ENCODE data around the gene NUP62. TPM values are rescaled to one million over a fixed set of nuclear protein-coding genes. Genes with fewer than 3 reads are reported as not detected.
"Not testable (repeated sequence)": the region's sequence is repeated elsewhere in the genome, so short reads cannot be mapped to it uniquely, and the experiment has no call there.

NUP62 gene
- total and polyA plus RNA-seq, 7 experiments from 2014 or later, result 26.9 to 130 (median 52.4) TPM

- ATAC-seq (no peak), DNase-seq (no peak)
- Histone ChIP-seq H3K36me3 (ENCODE audit: control insufficient read depth in 2 of 3, insufficient read depth in 3 of 3, low read length in 3 of 3) (peaks cover 3 to 43% (median 7%) of the 10 kb centered on the region in 3 experiments), H3K9me3 (ENCODE audit: control insufficient read depth in 2 of 3, low read length in 3 of 3) (no peaks in the 10 kb centered on the region), H3K27me3 (ENCODE audit: control insufficient read depth in 2 of 2, insufficient read depth in 2 of 2, low read length in 2 of 2) (no peaks in the 10 kb centered on the region), H3K4me3 (ENCODE audit: low read length) (no peak overlapping the region), H3K4me1 (ENCODE audit: control insufficient read depth in 2 of 2, insufficient read depth in 2 of 2, low read length in 2 of 2) (no peaks in the 10 kb centered on the region), H3K27ac (ENCODE audit: low read depth, low read length) (no peak overlapping the region)
- H3K27ac Mint-ChIP-seq, result peak overlapping the region in 1 of 9 donors; percentile 28
- ChIA-PET CTCF (no interaction called here), POLR2A (no interaction called here)
- peaks cover 0 to 2% (median 0%) of the 10 kb centered on the region in 11 donors for H3K9me3 Mint-ChIP-seq
- no peak overlapping the region for H3K4me3 Mint-ChIP-seq
- peaks cover 2 to 31% (median 7%) of the 10 kb centered on the region in 5 donors for H3K36me3 Mint-ChIP-seq
- intact Hi-C loops (cut with micrococcal nuclease), result no loop called here
- H3K4me1 Mint-ChIP-seq, result peaks cover 0 to 9% (median 5%) of the 10 kb centered on the region in 7 donors
- peaks cover 0 to 2% (median 0%) of the 10 kb centered on the region in 5 donors for H3K27me3 Mint-ChIP-seq
These were observed 44.7 kb upstream of the NUP62 start for GRCh38 chr19:49973987-49974386.

GRCh38 chr19:49972841-49973240 lies 43.5 kb upstream of the NUP62 start:
- Histone ChIP-seq H3K36me3 (ENCODE audit: control insufficient read depth in 2 of 3, insufficient read depth in 3 of 3, low read length in 3 of 3) (peaks cover 3 to 32% (median 7%) of the 10 kb centered on the region in 3 experiments), H3K4me1 (ENCODE audit: control insufficient read depth in 2 of 2, insufficient read depth in 2 of 2, low read length in 2 of 2) (no peaks in the 10 kb centered on the region), H3K4me3 (ENCODE audit: low read length) (no peak overlapping the region), H3K27me3 (ENCODE audit: control insufficient read depth in 2 of 2, insufficient read depth in 2 of 2, low read length in 2 of 2) (no peaks in the 10 kb centered on the region), H3K27ac (ENCODE audit: low read depth, low read length) (no peak overlapping the region), H3K9me3 (ENCODE audit: control insufficient read depth in 2 of 3, low read length in 3 of 3) (no peaks in the 10 kb centered on the region)
- H3K27me3 Mint-ChIP-seq, result peaks cover 0 to 9% (median 0%) of the 10 kb centered on the region in 5 donors
- DNase-seq (no peak), ATAC-seq (no peak)
- ChIA-PET CTCF (no interaction called here), POLR2A (no interaction called here)
- peaks cover 2 to 29% (median 7%) of the 10 kb centered on the region in 5 donors for H3K36me3 Mint-ChIP-seq
- H3K9me3 Mint-ChIP-seq, result peaks cover 0 to 2% (median 0%) of the 10 kb centered on the region in 11 donors
- H3K4me3 Mint-ChIP-seq, result no peak overlapping the region
- peak overlapping the region in 1 of 9 donors; percentile 42 for H3K27ac Mint-ChIP-seq
- intact Hi-C loops (cut with micrococcal nuclease), result no loop called here
- peaks cover 0 to 9% (median 5%) of the 10 kb centered on the region in 7 donors for H3K4me1 Mint-ChIP-seq

- Mint-ChIP-seq H3K9me3 (peaks cover 0 to 2% (median 0%) of the 10 kb centered on the region in 11 donors), H3K27me3 (peaks cover 0 to 9% (median 0%) of the 10 kb centered on the region in 5 donors)
- no peak for ATAC-seq
These were observed 42.7 kb upstream of the NUP62 start for GRCh38 chr19:49971991-49972411.

GRCh38 chr19:49969355-49969754 lies 40.1 kb upstream of the NUP62 start:
- H3K36me3 ChIP-seq (ENCODE audit: control insufficient read depth in 2 of 3, insufficient read depth in 3 of 3, low read length in 3 of 3); H3K4me3 Mint-ChIP-seq; H3K4me3 ChIP-seq (ENCODE audit: low read length); CTCF ChIA-PET; H3K36me3 Mint-ChIP-seq; intact Hi-C loops (cut with micrococcal nuclease); H3K27me3 ChIP-seq (ENCODE audit: control insufficient read depth in 2 of 2, insufficient read depth in 2 of 2, low read length in 2 of 2); DNase-seq; H3K9me3 Mint-ChIP-seq; H3K9me3 ChIP-seq (ENCODE audit: control insufficient read depth in 2 of 3, low read length in 3 of 3); H3K4me1 ChIP-seq (ENCODE audit: control insufficient read depth in 2 of 2, insufficient read depth in 2 of 2, low read length in 2 of 2); H3K27ac Mint-ChIP-seq; H3K27ac ChIP-seq (ENCODE audit: low read depth, low read length): not testable (repeated sequence)
- POLR2A ChIA-PET, result interaction anchor here (0.8 kb wide), 1 partner anchor 26 kb away, joined by 5 read pairs; no protein-coding TSS in a partner anchor
- ATAC-seq, result peak; percentile 66
- peaks cover 0 to 11% (median 5%) of the 10 kb centered on the region in 7 donors for H3K4me1 Mint-ChIP-seq
- peaks cover 0 to 18% (median 10%) of the 10 kb centered on the region in 5 donors for H3K27me3 Mint-ChIP-seq

More at GRCh38 chr19:49971991-49972411, 42.7 kb upstream of the NUP62 start:
- intact Hi-C loops (cut with micrococcal nuclease), result no loop called here
- no peak overlapping the region for H3K4me3 ChIP-seq (ENCODE audit: low read length)
- DNase-seq, result no peak
- peaks cover 3 to 23% (median 7%) of the 10 kb centered on the region in 3 experiments for H3K36me3 ChIP-seq (ENCODE audit: control insufficient read depth in 2 of 3, insufficient read depth in 3 of 3, low read length in 3 of 3)
- H3K9me3 ChIP-seq (ENCODE audit: control insufficient read depth in 2 of 3, low read length in 3 of 3), result no peaks in the 10 kb centered on the region
- H3K4me1 ChIP-seq (ENCODE audit: control insufficient read depth in 2 of 2, insufficient read depth in 2 of 2, low read length in 2 of 2), result no peaks in the 10 kb centered on the region
- Mint-ChIP-seq H3K36me3 (peaks cover 2 to 21% (median 5%) of the 10 kb centered on the region in 5 donors), H3K27ac (no peak overlapping the region), H3K4me1 (peaks cover 0 to 9% (median 5%) of the 10 kb centered on the region in 7 donors), H3K4me3 (no peak overlapping the region)
- ChIA-PET POLR2A (no interaction called here), CTCF (no interaction called here)
- no peak overlapping the region for H3K27ac ChIP-seq (ENCODE audit: low read depth, low read length)
- no peaks in the 10 kb centered on the region for H3K27me3 ChIP-seq (ENCODE audit: control insufficient read depth in 2 of 2, insufficient read depth in 2 of 2, low read length in 2 of 2)

DNA sequence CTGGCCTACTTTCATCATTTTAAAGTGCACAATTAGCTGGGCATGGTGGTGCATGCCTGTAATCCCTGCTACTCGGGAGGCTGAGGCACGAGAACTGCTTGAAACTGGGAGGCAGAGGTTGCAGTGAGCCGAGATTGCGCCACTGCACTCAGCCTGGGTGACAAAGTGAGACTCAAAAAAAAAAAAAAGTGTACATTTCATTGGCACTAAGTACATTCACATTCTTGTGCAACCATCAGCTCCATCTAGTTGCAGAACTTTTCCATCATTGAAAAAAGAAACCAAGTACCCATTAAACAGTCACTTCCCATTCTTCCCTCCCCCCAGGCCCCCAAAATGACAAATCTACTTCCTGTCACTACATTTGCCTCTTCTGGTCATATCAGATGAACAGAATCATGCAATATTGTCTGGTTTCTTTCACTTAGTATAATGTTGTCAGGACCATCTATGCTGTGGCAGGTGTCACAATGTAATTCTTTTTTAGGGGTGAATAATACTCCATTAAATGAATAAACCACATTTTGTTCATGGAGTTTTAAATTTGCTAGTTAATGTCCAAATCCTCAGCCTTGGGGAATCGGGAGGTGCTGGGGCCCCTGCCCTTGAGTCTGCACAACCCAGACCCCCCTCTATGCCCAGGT lies 39.1 kb upstream of the NUP62 start:
- intact Hi-C loops (cut with micrococcal nuclease), result no loop called here

GRCh38 chr19:49960980-49961379 lies 31.7 kb upstream of the NUP62 start, which contains the start of gene SIGLEC11:
TSS of gene SIGLEC11 (minus strand) at chr19:49961172. CDS start at chr19:49961081, 91 bp downstream.
- H3K4me3 Mint-ChIP-seq; H3K27ac Mint-ChIP-seq; H3K9me3 Mint-ChIP-seq; H3K4me1 ChIP-seq (ENCODE audit: control insufficient read depth in 2 of 2, insufficient read depth in 2 of 2, low read length in 2 of 2); H3K9me3 ChIP-seq (ENCODE audit: control insufficient read depth in 2 of 3, low read length in 3 of 3); H3K36me3 Mint-ChIP-seq; DNase-seq; CTCF ChIA-PET; H3K4me3 ChIP-seq (ENCODE audit: low read length); H3K27ac ChIP-seq (ENCODE audit: low read depth, low read length); H3K4me1 Mint-ChIP-seq; POLR2A ChIA-PET; H3K36me3 ChIP-seq (ENCODE audit: control insufficient read depth in 2 of 3, insufficient read depth in 3 of 3, low read length in 3 of 3); H3K27me3 ChIP-seq (ENCODE audit: control insufficient read depth in 2 of 2, insufficient read depth in 2 of 2, low read length in 2 of 2); intact Hi-C loops (cut with micrococcal nuclease): not testable (repeated sequence)
- ATAC-seq, result peak; percentile 18
- H3K27me3 Mint-ChIP-seq, result peaks cover 0 to 18% (median 9%) of the 10 kb centered on the region in 5 donors

More for the DNA sequence above, 39.1 kb upstream of the NUP62 start:
- Histone ChIP-seq H3K4me1 (ENCODE audit: control insufficient read depth in 2 of 2, insufficient read depth in 2 of 2, low read length in 2 of 2) (no peaks in the 10 kb centered on the region), H3K27ac (ENCODE audit: low read depth, low read length) (no peak overlapping the region), H3K36me3 (ENCODE audit: control insufficient read depth in 2 of 3, insufficient read depth in 3 of 3, low read length in 3 of 3) (peaks cover 0 to 5% (median 0%) of the 10 kb centered on the region in 3 experiments), H3K27me3 (ENCODE audit: control insufficient read depth in 2 of 2, insufficient read depth in 2 of 2, low read length in 2 of 2) (no peaks in the 10 kb centered on the region), H3K9me3 (ENCODE audit: control insufficient read depth in 2 of 3, low read length in 3 of 3) (no peaks in the 10 kb centered on the region), H3K4me3 (ENCODE audit: low read length) (no peak overlapping the region)
- ChIA-PET CTCF (interaction anchor here (0.9 kb wide), 1 partner anchor 14 kb away, joined by 5 read pairs; no protein-coding TSS in a partner anchor), POLR2A (interaction anchor here (0.8 kb wide), 1 partner anchor 27 kb away, joined by 5 read pairs; no protein-coding TSS in a partner anchor)
- ATAC-seq, result peak; percentile 32
- DNase-seq, result no peak
- Mint-ChIP-seq H3K4me1 (peaks cover 0 to 9% (median 4%) of the 10 kb centered on the region in 7 donors), H3K27ac (no peak overlapping the region), H3K9me3 (peaks cover 0 to 2% (median 0%) of the 10 kb centered on the region in 11 donors), H3K36me3 (peaks cover 0 to 2% (median 0%) of the 10 kb centered on the region in 5 donors), H3K27me3 (peaks cover 0 to 18% (median 13%) of the 10 kb centered on the region in 5 donors), H3K4me3 (no peak overlapping the region)
